ENCODE measurements around the gene GON4L. TPM values are rescaled to one million over a fixed set of nuclear protein-coding genes. Genes with fewer than 3 reads are reported as not detected.
A peak's percentile ranks its signal among the peaks of the same experiment; 100 is the strongest.
"Not testable (repeated sequence)": the region's sequence is repeated elsewhere in the genome, so short reads cannot be mapped to it uniquely, and the experiment has no call there.

GON4L gene
- 35.1 TPM for total RNA-seq

GRCh38 chr1:155856975-155857930 is at the start of gene GON4L:
Gene GON4L, minus strand, starts transcription at chr1:155857214. Its CDS starts 3,434 bp downstream, at chr1:155853780.
- peak; percentile 81 for DNase-seq

GRCh38 chr1:155904261-155904660 is 47.2 kb upstream of the GON4L start:
- DNase-seq, result no peak

GRCh38 chr1:155900161-155900560 is 43.1 kb upstream of the GON4L start:
- DNase-seq, result no peak

GRCh38 chr1:155899683-155900082 is 42.7 kb upstream of the GON4L start:
- DNase-seq, result no peak

- no peak for DNase-seq
These were observed 41.9 kb upstream of the GON4L start for GRCh38 chr1:155898888-155899287.

GRCh38 chr1:155897746-155898145 is 40.7 kb upstream of the GON4L start:
- DNase-seq, result no peak

GRCh38 chr1:155896476-155896875 is 39.5 kb upstream of the GON4L start:
- not testable (repeated sequence) for DNase-seq

GRCh38 chr1:155895617-155896016 is 38.6 kb upstream of the GON4L start:
- DNase-seq, result not testable (repeated sequence)

- DNase-seq, result no peak
These were observed 36.6 kb upstream of the GON4L start for GRCh38 chr1:155893389-155894142.

- no peak for DNase-seq
These were observed 35.8 kb upstream of the GON4L start for GRCh38 chr1:155892796-155893195.

- no peak for DNase-seq
These were observed 33.2 kb upstream of the GON4L start for GRCh38 chr1:155890251-155890650.

GRCh38 chr1:155889566-155889965 is 32.6 kb upstream of the GON4L start:
- DNase-seq, result no peak

GRCh38 chr1:155888481-155888880 is 31.5 kb upstream of the GON4L start:
- DNase-seq, result no peak

GRCh38 chr1:155884982-155885381 is 28.0 kb upstream of the GON4L start:
- DNase-seq, result no peak

GRCh38 chr1:155884031-155884960 is 27.3 kb upstream of the GON4L start:
- DNase-seq, result no peak

- DNase-seq, result no peak
These were observed 25.8 kb upstream of the GON4L start for GRCh38 chr1:155882766-155883165.

GRCh38 chr1:155882235-155882634 is 25.2 kb upstream of the GON4L start:
- no peak for DNase-seq

GRCh38 chr1:155880950-155881349 is 23.9 kb upstream of the GON4L start:
- DNase-seq, result no peak

GRCh38 chr1:155880251-155880650 is 23.2 kb upstream of the GON4L start:
- DNase-seq, result no peak

- no peak for DNase-seq
These were observed 20.9 kb upstream of the GON4L start for GRCh38 chr1:155877945-155878344.

- peak; percentile 8 for DNase-seq
These were observed 16.8 kb upstream of the GON4L start for GRCh38 chr1:155873860-155874259.

- DNase-seq, result no peak
These were observed 15.5 kb upstream of the GON4L start for GRCh38 chr1:155872527-155872926.
